ENCODE measurements around the gene FAM25C.
"Not testable (repeated sequence)": the region's sequence is repeated elsewhere in the genome, so short reads cannot be mapped to it uniquely, and the experiment has no call there.

FAM25C gene

GRCh38 chr10:47947424-47947823 lies 52.2 kb downstream of the FAM25C start:
- DNase-seq, result not testable (repeated sequence)

All from NCI-H146 (cell line).